Measurements from ENCODE around the gene KRTAP10-9. TPM values are rescaled to one million over a fixed set of nuclear protein-coding genes. Genes with fewer than 3 reads are reported as not detected.
"Not testable (repeated sequence)": the region's sequence is repeated elsewhere in the genome, so short reads cannot be mapped to it uniquely, and the experiment has no call there.

The KRTAP10-9 gene
- polyA plus RNA-seq, 5 donors: not detected

DNA sequence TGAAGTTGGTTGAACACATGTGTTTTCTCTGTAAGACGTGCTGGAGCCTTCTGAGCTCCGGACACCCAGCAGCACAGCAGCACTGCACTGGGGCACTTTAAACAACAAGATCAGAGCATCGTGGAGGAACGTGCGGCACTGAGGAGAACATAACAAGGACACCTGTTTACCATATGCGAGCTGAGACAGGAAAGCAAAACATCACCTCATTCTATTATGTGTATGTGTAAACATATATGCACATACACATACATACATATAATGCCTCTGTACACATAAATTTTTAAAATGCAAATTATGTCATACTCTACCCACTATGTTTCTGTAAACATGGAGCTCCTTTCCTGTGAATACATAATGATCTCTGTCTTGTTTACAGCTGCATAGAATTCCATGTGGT lies 31.4 kb upstream of the KRTAP10-9 start:
- DNase-seq: no peak

- DNase-seq: no peak
These were observed 30.7 kb upstream of the KRTAP10-9 start for GRCh38 chr21:44596068-44596725.

DNA sequence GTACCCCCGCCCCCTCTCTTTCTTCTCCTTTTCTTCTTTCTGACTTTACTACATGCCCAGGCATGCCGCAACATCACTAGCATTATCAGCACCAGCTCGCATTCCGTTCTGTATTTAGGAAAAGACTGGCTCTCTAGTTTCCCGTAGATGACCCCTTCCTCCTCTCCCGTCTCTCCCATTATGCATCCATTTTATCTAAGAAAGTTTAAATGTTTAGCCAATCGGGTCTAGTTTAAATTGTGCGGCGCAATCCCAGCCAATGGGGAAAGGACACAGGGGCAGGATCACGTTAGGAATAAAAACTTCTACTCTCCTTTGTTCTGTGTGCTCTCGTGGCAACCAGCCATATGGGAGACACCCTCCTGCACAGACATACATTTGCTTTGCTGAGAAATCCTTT lies 28.8 kb upstream of the KRTAP10-9 start:
- DNase-seq: no peak

- no peak for DNase-seq
These were observed 27.4 kb upstream of the KRTAP10-9 start for GRCh38 chr21:44599264-44600029.

- not testable (repeated sequence) for DNase-seq
These were observed 26.5 kb upstream of the KRTAP10-9 start, which contains the start of gene KRTAP10-7 for GRCh38 chr21:44600118-44600978. TSS of gene KRTAP10-7 (plus strand) at chr21:44600597. CDS start at chr21:44600622, 25 bp downstream.

- not testable (repeated sequence) for DNase-seq
These were observed 25.8 kb upstream of the KRTAP10-9 start for GRCh38 chr21:44601091-44601490.

GRCh38 chr21:44601596-44602462 lies 25.1 kb upstream of the KRTAP10-9 start:
- no peak for DNase-seq

DNA sequence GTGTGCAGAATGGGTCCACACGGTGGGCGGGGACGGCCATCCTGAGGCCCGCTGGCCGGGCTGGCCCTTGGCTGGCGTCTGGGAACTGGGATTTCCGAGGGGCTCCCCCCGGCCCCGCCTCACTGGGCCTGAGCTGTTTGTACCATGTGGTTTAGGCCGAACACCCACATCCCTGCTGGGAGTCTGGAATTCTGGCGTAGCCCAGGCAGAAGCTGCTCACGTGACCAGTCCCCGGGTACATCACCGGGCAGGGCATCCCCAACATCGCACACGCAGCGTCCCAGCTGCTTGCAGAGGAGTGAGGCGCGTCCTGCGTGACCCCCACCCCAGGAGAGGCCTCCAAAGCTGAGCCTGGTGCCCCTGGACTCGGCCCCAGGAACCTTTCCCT lies 24.4 kb upstream of the KRTAP10-9 start:
- no peak for DNase-seq

- no peak for DNase-seq
These were observed 23.6 kb upstream of the KRTAP10-9 start for GRCh38 chr21:44603109-44603875.

- no peak for DNase-seq
These were observed 23.0 kb upstream of the KRTAP10-9 start for GRCh38 chr21:44603911-44604310.

DNA sequence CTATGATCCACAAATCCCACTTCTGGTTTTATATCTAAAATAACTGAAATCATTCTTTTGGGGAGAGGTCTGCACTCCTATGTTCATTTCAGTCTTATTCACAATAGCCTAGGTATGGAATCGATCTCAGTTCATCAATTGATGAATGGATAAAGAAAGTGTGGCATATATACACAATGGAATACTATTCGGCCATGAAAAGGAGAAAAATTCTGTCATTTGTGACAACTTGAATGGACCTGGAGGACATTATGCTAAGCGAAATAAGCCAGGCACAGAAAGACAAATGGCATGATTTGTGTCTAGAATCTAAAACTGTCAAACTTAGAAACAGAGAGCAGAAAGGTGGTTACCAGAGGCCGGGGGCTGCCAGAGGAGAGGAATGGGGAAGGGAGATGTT lies 20.4 kb upstream of the KRTAP10-9 start:
- no peak for DNase-seq

- no peak for DNase-seq
These were observed 17.7 kb upstream of the KRTAP10-9 start for GRCh38 chr21:44609193-44609592.

DNA sequence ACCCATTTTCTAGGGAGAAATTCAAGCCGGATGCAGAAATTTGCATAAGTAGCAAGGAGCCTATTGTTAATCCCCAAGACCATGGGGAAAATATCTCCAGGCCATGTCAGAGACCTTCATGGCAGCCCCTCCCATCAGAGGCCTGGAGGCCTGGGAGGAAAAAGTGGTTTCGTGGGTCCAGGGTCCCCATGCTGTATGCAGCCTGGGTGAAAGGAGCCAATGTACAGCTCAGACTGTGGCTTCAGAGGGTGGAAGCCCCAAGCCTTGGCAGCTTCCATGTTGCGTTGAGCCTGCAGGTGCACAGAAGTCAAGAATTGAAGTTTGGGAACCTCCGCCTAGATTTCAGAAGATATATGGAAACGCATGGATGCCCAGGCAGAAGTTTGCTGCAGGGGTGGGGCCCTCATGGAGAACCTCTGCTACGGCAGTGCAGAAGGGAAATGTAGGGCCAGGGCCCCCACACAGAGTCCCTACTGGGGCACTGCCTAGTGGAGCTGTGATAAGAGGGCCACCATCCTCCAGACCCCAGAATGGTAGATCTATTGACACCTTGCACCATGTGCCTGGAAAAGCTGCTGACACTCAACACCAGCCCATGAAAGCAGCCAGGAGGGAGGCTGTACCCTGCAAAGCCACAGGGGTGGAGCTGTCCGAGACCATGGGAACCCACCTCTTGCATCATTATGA lies 16.6 kb upstream of the KRTAP10-9 start:
- not testable (repeated sequence) for DNase-seq

- DNase-seq: no peak
These were observed 15.3 kb upstream of the KRTAP10-9 start for GRCh38 chr21:44611551-44611950.

DNA sequence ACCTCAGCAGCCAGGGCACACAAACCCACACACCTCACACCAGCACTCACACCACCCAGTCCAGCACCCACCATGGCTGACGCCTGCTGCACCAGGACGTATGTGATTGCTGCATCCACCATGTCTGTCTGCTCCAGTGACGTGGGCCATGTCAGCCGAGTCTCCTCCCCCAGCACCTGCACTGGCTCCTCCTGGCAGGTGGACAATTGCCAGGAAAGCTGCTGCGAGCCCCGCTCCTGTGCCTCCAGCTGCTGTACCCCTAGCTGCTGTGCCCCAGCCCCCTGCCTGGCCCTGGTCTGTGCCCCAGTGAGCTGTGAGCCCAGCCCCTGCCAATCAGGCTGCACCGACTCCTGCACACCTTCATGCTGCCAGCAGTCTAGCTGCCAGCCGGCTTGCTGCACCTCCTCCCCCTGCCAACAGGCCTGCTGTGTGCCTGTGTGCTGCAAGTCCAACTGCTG lies 14.8 kb upstream of the KRTAP10-9 start, which contains the start of gene KRTAP10-8:
Gene KRTAP10-8, plus strand, starts transcription at position 51 of the 458 bp plus-strand sequence. Its CDS starts 22 bp downstream, at position 73.
- no peak for DNase-seq

GRCh38 chr21:44612669-44613229 lies 14.1 kb upstream of the KRTAP10-9 start:
- DNase-seq: no peak

- DNase-seq: no peak
These were observed 13.3 kb upstream of the KRTAP10-9 start for GRCh38 chr21:44613386-44614155.

DNA sequence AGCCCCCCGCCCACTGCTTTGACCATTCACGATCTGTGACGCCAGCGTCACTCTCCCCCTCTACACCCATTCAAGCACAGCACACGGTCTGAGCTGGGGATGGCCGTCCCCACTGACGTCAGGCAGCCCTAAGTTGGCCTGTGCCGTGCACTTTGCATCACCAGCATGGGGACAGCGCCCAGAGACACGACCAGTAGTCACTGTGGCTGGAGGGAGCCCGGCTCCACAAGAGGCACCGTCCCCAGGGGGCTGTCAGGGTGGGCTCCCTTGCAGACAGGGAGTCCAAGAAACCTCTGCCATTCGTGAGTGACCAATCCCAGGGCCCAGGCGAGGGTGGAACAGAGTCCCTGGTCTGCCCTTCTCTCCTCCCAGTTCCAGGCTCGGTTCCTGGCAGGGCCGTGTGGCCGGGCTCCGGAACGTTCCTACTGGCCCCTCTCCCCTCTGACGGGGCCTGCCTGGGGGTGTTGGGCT lies 12.7 kb upstream of the KRTAP10-9 start:
- no peak for DNase-seq
